Effector CD8-positive, alpha-beta T cell (primary cell): ENCODE results near the gene SLC4A9.

Experiments used
- DNase-seq: peaks from one replicate; lab custom pipeline; 2025; lab: John Stamatoyannopoulos, UW

Gene SLC4A9

GRCh38 chr5:140361901-140362300 is 1.9 kb downstream of the SLC4A9 start:
- DNase-seq: no peak

DNA sequence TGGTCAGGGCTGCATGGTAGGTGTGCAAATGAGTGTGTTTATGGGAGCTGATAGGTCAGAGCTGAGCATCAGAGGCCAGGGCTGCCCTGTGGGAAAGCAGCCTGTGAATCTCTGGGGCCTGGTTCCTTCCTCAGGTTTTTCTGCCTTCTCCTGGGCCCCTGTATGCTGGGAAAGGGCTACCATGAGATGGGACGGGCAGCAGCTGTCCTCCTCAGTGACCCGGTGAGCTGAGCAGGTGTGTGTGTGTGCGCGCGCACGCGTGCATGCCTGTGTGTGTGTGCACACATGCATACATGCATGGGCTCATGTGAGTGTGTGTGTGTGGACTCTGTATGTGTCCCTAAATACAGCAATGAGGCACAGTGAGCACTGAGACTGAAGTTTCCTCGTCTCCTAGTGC is 2.3 kb downstream of the SLC4A9 start:
- DNase-seq: no peak

- peak; percentile 71 for DNase-seq
Observed at GRCh38 chr5:140362875-140363630, 3.1 kb downstream of the SLC4A9 start.

DNA sequence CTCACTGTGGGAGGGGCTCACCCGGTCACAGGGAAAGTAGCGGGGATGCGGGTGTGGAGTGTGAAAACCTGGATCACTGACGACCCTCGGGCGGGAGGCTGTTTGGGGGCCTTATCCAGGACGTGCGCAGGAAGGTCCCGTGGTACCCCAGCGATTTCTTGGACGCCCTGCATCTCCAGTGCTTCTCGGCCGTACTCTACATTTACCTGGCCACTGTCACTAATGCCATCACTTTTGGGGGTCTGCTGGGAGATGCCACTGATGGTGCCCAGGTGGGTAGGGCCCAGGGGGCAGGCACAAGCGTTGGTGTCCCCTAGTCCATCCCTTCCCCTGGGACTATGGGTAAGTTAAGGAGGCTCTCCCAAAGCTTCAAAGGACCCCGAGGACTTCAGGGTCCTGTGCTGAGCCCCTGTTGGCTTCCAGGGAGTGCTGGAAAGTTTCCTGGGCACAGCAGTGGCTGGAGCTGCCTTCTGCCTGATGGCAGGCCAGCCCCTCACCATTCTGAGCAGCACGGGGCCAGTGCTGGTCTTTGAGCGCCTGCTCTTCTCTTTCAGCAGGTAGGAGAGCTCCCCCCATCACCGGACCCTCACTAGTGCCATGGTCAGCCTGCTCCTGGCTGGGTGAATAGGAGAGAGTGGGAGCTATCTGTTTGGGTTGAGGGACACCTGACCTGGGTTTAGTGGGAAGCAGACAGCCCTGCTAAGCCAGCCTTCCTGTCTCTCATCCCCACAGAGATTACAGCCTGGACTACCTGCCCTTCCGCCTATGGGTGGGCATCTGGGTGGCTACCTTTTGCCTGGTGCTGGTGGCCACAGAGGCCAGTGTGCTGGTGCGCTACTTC is 3.9 kb downstream of the SLC4A9 start:
- DNase-seq: no peak

DNA sequence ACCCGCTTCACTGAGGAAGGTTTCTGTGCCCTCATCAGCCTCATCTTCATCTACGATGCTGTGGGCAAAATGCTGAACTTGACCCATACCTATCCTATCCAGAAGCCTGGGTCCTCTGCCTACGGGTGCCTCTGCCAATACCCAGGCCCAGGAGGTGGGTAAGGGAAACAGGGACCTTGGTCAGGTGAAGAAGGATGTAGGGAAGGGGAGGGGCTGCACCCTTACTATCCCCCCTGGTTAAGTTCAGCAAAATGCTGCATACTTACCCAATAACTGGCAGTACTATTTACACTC is 4.4 kb downstream of the SLC4A9 start:
- DNase-seq: no peak

- no peak for DNase-seq
Observed at GRCh38 chr5:140365282-140365681, 5.3 kb downstream of the SLC4A9 start.

DNA sequence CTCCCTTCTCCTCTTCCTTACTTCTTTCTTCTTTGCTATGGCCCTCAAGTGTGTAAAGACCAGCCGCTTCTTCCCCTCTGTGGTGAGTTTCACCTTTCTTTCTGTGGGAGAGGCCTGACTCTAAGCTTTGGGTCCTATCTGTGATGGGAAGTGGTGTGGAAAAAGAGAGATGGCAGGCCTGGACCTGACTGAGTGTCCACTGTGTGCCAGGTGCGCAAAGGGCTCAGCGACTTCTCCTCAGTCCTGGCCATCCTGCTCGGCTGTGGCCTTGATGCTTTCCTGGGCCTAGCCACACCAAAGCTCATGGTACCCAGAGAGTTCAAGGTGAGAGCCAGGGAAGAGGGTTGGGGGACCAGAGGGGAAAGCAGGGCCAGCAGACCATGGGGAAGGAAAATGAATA is 5.9 kb downstream of the SLC4A9 start:
- DNase-seq: no peak

- DNase-seq: no peak
Observed at GRCh38 chr5:140366589-140367255, 6.7 kb downstream of the SLC4A9 start.

GRCh38 chr5:140367256-140368013 is 7.4 kb downstream of the SLC4A9 start:
- no peak for DNase-seq

- DNase-seq: no peak
Observed at GRCh38 chr5:140371356-140372151, 11.6 kb downstream of the SLC4A9 start.

GRCh38 chr5:140372971-140373487 is 13.0 kb downstream of the SLC4A9 start:
- peak; percentile 13 for DNase-seq

- DNase-seq: no peak
Observed at GRCh38 chr5:140381351-140381750, 21.4 kb downstream of the SLC4A9 start.

- no peak for DNase-seq
Observed at GRCh38 chr5:140381972-140382371, 22.0 kb downstream of the SLC4A9 start.

GRCh38 chr5:140382866-140383265 is 22.9 kb downstream of the SLC4A9 start:
- DNase-seq: no peak

- no peak for DNase-seq
Observed at GRCh38 chr5:140383300-140383699, 23.3 kb downstream of the SLC4A9 start.

DNA sequence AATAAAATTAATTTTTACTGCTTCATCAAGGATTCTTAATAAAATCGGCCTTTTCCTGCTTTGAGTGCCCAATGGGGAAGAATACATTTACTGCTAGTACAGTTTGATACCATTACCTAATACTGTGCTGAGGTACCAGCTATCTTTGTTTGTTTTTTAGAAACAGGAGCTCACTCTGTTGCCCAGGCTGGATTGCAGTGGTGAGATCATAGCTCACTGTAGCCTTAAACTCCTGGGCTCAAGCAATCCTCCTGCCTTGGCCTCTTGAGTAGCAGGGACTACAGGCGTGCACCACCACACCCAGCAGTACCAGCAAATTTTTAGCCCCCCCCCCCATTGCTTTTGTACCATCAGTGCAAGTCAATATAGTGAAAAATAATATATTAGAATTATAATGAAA is 28.1 kb downstream of the SLC4A9 start:
- DNase-seq: no peak

DNA sequence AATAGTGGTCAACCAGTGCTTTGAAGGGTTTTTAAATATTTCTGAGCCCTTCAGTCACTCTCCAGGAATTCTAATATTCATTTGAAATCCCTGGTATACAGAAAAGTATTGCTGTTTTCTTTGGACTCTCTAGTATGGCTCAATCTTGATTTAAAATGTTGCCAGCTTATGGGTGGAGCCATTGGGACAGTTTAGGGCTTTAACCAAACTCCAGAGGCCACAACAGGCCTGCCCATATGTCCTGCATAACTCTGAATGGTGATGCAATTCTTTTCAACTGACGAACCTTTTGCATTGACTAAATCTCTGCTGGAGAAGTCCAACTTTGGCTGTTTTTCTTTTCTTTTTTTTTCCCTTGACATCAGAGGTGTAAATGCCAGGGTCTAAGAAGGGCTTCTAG is 31.3 kb downstream of the SLC4A9 start:
- no peak for DNase-seq

DNA sequence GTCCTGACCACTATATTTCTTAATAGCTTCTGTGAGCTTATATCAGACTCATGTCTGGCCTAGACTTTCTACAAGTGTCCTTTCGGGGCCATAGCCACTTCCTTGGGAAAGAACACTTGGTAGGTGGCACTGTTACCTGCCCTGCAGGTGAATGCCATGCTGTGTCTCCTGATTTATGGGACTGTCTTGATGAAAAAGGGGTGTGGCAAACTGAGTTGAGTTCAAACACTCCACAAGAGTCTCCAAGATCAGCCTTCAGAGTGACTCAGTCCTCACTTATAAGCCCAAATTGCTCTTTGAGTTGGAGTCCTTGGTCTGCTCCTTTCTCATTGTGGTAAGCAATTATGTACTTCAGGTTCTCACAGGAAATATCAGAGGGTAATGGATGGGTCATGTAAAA is 31.7 kb downstream of the SLC4A9 start:
- no peak for DNase-seq

DNA sequence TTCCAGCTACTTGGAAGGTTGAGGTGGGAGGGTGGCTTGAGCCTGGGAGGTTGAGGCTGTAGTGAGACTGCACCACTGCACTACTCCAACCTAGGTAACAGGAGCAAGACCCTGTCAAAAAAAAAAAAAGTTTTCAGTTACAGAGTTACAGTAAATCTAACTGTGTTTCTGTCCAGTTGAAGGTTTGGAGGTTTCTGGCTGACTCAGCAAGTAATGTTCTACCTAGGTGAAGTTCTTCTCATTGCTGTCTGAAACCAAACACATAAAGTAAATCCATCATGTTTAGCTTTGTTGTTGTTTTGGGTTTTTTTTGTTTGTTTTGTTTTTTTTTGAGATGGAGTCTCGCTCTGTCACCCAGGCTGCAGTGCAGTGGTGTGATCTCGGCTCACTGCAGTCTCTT is 33.7 kb downstream of the SLC4A9 start:
- DNase-seq: no peak

DNA sequence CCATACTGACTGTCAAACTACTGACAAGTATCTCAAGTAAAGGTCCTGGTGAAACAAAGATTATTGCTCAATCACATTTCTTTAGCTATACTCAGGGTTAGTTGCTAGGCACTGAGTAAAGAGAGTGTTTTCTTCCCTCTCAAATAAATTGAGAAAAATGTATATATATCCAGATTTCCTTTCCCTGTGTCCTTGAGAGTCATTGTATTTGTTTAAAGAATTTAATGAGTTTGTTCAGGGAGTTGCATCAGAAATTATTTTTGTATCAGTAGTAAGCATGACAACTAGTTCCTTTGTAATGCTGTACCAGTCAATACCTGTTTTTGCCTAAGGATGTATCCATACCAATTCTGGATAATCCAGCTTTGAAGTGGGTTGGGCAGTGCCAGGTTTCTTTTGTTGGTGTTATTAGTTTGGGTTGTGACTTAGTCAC is 38.4 kb downstream of the SLC4A9 start:
- DNase-seq: no peak
